MM.1S (cell line): ENCODE measurements around the gene RNASEL.

Experiments
- DNase-seq: peaks from one replicate; pipeline ENCODE4 v3.0.0-alpha.2; 2015
- H2AFZ ChIP-seq: fragments of 300-600 bp; sonication (generic); 2 replicates; pipeline ENCODE4 v1.6.0; 2016; ENCODE audit warnings: antibody characterized with exemption, low read length
- H3F3A ChIP-seq: fragments of 300-600 bp; sonication (generic); 2 replicates; pipeline ENCODE4 v1.6.1; 2016; ENCODE audit warnings: mild to moderate bottlenecking, antibody characterized with exemption, low read length, moderate library complexity, mixed read lengths; ENCODE audit not compliant: insufficient read depth
- H3K27ac ChIP-seq: fragments of 300-600 bp; sonication (generic); 2 replicates; pipeline ENCODE4 v1.5.1; 2016; ENCODE audit warnings: mild to moderate bottlenecking, low read length
- H3K27me3 ChIP-seq: fragments of 300-600 bp; sonication (generic); replicated peaks from 2 replicates; pipeline ENCODE4 v1.6.0; 2016; ENCODE audit warnings: low read length; ENCODE audit not compliant: insufficient read depth
- H3K36me3 ChIP-seq: fragments of 300-600 bp; sonication (generic); replicated peaks from 2 replicates; pipeline ENCODE4 v1.6.1; 2016; ENCODE audit warnings: mild to moderate bottlenecking, low read length, mixed read lengths; ENCODE audit not compliant: insufficient read depth
- H3K4me1 ChIP-seq: fragments of 300-600 bp; sonication (generic); 2 replicates; pipeline ENCODE4 v1.6.1; 2016; ENCODE audit warnings: low read length, mixed read lengths
- H3K4me2 ChIP-seq: fragments of 300-600 bp; sonication (generic); 2 replicates; pipeline ENCODE4 v1.6.0; 2016; ENCODE audit warnings: low read depth, low read length
- H3K4me3 ChIP-seq: fragments of 300-600 bp; sonication (generic); 2 replicates; pipeline ENCODE4 v1.5.1; 2016; ENCODE audit warnings: low read length, mixed read lengths
- H3K79me2 ChIP-seq: fragments of 300-600 bp; sonication (generic); 2 replicates; pipeline ENCODE4 v1.6.1; 2016; ENCODE audit warnings: mixed run types, low read length, mixed read lengths
- H3K9ac ChIP-seq: fragments of 300-600 bp; sonication (generic); 2 replicates; pipeline ENCODE4 v1.6.1; 2016; ENCODE audit warnings: low read length, mixed read lengths
- H3K9me2 ChIP-seq: fragments of 300-600 bp; sonication (generic); replicated peaks from 2 replicates; pipeline ENCODE4 v1.6.1; 2016; ENCODE audit warnings: mild to moderate bottlenecking, low read length, mixed read lengths; ENCODE audit not compliant: insufficient read depth
- H3K9me3 ChIP-seq: fragments of 300-600 bp; sonication (generic); replicated peaks from 2 replicates; pipeline ENCODE4 v1.6.1; 2016; ENCODE audit warnings: mild to moderate bottlenecking, low read length, mixed read lengths; ENCODE audit not compliant: insufficient read depth
- H4K20me1 ChIP-seq: fragments of 300-600 bp; sonication (generic); 2 replicates; pipeline ENCODE4 v1.6.1; 2016; ENCODE audit warnings: mild to moderate bottlenecking, low read length, moderate library complexity, mixed read lengths; ENCODE audit not compliant: insufficient read depth
- EZH2 ChIP-seq: fragments of 300-600 bp; sonication (generic); optimal IDR thresholded peaks from 2 replicates; pipeline ENCODE3; 2017; ENCODE audit warnings: low read depth, mild to moderate bottlenecking, antibody characterized with exemption, low read length, mixed read lengths
- EZH2phosphoT487 ChIP-seq: fragments of 300-600 bp; sonication (generic); IDR thresholded peaks from 2 replicates; pipeline ENCODE4 v1.6.1; 2018; ENCODE audit warnings: antibody characterized with exemption, low read length
- TF ChIP-seq, protein P1 (sequence below): fragments of 300-600 bp; sonication (generic); IDR thresholded peaks from 2 replicates; pipeline ENCODE4 v1.5.1; 2016; ENCODE audit warnings: antibody characterized with exemption, low read length, mixed read lengths

RNASEL gene

DNA sequence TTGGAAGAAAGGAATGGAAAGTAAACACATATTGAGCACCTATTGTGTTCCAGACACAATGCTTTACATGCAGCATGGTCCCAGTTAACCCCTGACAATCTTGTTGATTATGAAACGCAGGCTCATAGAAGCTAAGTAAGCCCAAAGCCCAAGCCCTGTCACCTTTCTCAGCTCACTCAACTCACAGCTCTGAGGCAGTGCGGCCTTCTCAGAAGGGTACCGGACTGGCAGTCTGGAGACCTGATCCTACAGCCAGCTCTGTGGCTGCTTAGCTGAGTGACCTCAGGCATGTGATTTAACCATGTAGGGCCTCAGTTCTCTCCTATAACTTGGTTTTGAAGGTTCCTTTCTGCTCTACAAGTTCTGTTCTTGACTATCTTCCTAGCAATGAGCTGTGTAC lies 464 bp upstream of the RNASEL start:
- peak overlapping the region; percentile 95 for H2AFZ ChIP-seq
- no peaks in the 10 kb centered on the region for H3K9me3 ChIP-seq
- no peaks in the 10 kb centered on the region for H3K9me2 ChIP-seq
- no peaks in the 10 kb centered on the region; the same call in 1 of the 2 replicates for H4K20me1 ChIP-seq
- H3F3A ChIP-seq: no peaks in the 10 kb centered on the region
- H3K4me2 ChIP-seq: peak overlapping the region; percentile 73
- H3K4me3 ChIP-seq: peak overlapping the region; percentile 88; the same call in 1 of the 2 replicates
- H3K27ac ChIP-seq: peak overlapping the region; percentile 71; the same call in 1 of the 2 replicates
- peaks cover 5% of the 10 kb centered on the region; the same call in 1 of the 2 replicates for H3K4me1 ChIP-seq
- TF ChIP-seq, protein P1, sequence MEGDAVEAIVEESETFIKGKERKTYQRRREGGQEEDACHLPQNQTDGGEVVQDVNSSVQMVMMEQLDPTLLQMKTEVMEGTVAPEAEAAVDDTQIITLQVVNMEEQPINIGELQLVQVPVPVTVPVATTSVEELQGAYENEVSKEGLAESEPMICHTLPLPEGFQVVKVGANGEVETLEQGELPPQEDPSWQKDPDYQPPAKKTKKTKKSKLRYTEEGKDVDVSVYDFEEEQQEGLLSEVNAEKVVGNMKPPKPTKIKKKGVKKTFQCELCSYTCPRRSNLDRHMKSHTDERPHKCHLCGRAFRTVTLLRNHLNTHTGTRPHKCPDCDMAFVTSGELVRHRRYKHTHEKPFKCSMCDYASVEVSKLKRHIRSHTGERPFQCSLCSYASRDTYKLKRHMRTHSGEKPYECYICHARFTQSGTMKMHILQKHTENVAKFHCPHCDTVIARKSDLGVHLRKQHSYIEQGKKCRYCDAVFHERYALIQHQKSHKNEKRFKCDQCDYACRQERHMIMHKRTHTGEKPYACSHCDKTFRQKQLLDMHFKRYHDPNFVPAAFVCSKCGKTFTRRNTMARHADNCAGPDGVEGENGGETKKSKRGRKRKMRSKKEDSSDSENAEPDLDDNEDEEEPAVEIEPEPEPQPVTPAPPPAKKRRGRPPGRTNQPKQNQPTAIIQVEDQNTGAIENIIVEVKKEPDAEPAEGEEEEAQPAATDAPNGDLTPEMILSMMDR: no peak
- no peak for TF ChIP-seq EZH2phosphoT487
- H3K36me3 ChIP-seq: no peaks in the 10 kb centered on the region
- no peaks in the 10 kb centered on the region for H3K79me2 ChIP-seq
- DNase-seq: no peak
- no peaks in the 10 kb centered on the region for H3K27me3 ChIP-seq
- H3K9ac ChIP-seq: peak overlapping the region; percentile 86; the same call in 1 of the 2 replicates

DNA sequence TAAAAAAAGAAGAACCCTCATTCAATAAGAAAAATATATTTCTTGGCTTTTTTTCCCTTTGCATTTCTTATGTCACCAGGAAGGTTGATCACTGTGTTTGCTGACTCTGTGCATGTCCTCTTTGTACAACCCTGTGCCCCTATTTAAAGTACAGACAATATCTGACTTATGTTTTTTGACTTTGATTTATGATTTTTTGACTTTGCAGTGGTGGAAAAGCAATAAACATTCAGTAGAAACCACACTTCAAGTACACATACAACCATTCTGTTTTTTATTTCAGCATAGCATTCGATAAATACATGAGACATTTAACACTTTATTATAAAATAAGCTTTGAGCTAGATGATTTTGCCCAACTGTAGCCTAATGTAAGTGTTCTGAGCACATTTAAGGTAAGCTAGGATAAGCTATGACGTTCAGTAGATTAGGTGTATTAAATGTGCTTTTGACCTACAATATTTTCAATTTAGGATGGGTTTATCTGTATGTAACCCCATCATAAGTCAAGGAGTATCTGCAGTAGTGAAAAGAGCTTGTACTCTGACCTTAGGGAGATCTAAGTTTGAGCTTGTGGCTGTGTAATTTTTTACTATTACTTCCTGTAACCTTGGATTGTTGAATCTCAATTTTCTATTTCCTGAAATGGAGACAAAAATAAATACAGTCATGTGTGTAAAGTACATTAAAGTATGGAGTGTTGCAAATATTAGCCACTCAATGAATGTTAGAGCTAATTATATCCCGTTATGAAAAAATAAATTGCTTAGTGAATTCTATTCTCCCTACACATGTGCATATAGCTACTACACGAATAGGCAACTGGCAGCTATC lies 1.2 kb downstream of the RNASEL start:
- Histone ChIP-seq H3K79me2 (no peaks in the 10 kb centered on the region), H2AFZ (peak overlapping the region; percentile 95), H3F3A (no peaks in the 10 kb centered on the region), H3K9me3 (no peaks in the 10 kb centered on the region), H3K36me3 (no peaks in the 10 kb centered on the region), H4K20me1 (no peaks in the 10 kb centered on the region), H3K4me3 (peak overlapping the region; percentile 88), H3K27me3 (no peaks in the 10 kb centered on the region), H3K9ac (peak overlapping the region; percentile 86), H3K9me2 (no peaks in the 10 kb centered on the region), H3K4me2 (peak overlapping the region; percentile 73), H3K27ac (peak overlapping the region; percentile 71; the same call in 1 of the 2 replicates), H3K4me1 (peaks cover 5% of the 10 kb centered on the region; the same call in 1 of the 2 replicates)
- DNase-seq: no peak
- TF ChIP-seq EZH2 (no peak), EZH2phosphoT487 (no peak)
- TF ChIP-seq, protein P1: no peak

DNA sequence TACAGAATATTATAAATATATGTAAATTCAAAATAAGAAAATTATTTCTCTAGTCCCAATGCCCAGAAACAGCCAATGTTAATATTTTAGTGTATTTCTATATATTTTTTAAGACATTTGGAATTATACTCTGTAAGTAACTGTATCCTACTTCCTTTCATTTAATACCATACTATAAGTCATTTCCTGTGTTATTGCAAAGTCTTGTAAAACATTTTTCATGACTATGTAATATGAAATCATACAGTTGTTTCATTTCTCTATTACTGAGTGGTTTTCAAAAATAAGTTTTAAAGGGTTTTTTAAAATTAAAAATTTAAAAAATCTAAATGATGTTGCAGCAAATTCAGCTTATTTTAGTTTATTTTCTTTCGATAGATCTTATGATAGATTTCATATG lies 2.0 kb downstream of the RNASEL start:
- H3K4me2 ChIP-seq: no peak overlapping the region
- peaks cover 5% of the 10 kb centered on the region; the same call in 1 of the 2 replicates for H3K4me1 ChIP-seq
- no peak overlapping the region for H3K9ac ChIP-seq
- H4K20me1 ChIP-seq: no peaks in the 10 kb centered on the region
- H3K4me3 ChIP-seq: no peak overlapping the region
- TF ChIP-seq, protein P1: no peak
- TF ChIP-seq EZH2phosphoT487 (no peak), EZH2 (no peak)
- no peaks in the 10 kb centered on the region for H3K79me2 ChIP-seq
- H3K27me3 ChIP-seq: no peaks in the 10 kb centered on the region
- no peak overlapping the region for H2AFZ ChIP-seq
- no peaks in the 10 kb centered on the region for H3K36me3 ChIP-seq
- no peaks in the 10 kb centered on the region for H3K9me3 ChIP-seq
- no peak for DNase-seq
- no peak overlapping the region for H3K27ac ChIP-seq
- no peaks in the 10 kb centered on the region for H3K9me2 ChIP-seq
- H3F3A ChIP-seq: no peaks in the 10 kb centered on the region
